Skeletal muscle cell (primary cell): Measurements from ENCODE around the gene ESPNL.
"Not testable (repeated sequence)": the region's sequence is repeated elsewhere in the genome, so short reads cannot be mapped to it uniquely, and the experiment has no call there.

Experiments used
- DNase-seq: peaks from one replicate; pipeline ENCODE4 v3.0.0-alpha.2; 2010; ENCODE audit warnings: low read depth
- H3K4me3 ChIP-seq: 2 replicates; pipeline ENCODE4 v1.5.1; 2011; ENCODE audit warnings: low read depth, mild to moderate bottlenecking, control low read depth, low read length, moderate library complexity

Gene ESPNL

GRCh38 chr2:238108423-238109183 lies 8.5 kb downstream of the ESPNL start:
- DNase-seq, result no peak
- H3K4me3 ChIP-seq, result no peak overlapping the region

- H3K4me3 ChIP-seq, result no peak overlapping the region
- DNase-seq, result no peak
These were observed 13.5 kb downstream of the ESPNL start for GRCh38 chr2:238113611-238114010.

- no peak for DNase-seq
- H3K4me3 ChIP-seq, result no peak overlapping the region
These were observed 14.2 kb downstream of the ESPNL start for GRCh38 chr2:238114331-238114841.

GRCh38 chr2:238114851-238115660 lies 14.9 kb downstream of the ESPNL start:
- DNase-seq, result no peak
- H3K4me3 ChIP-seq, result no peak overlapping the region

- not testable (repeated sequence) for DNase-seq, H3K4me3 ChIP-seq
These were observed 15.6 kb downstream of the ESPNL start for GRCh38 chr2:238115709-238116108.

GRCh38 chr2:238116298-238117198 lies 16.4 kb downstream of the ESPNL start:
- H3K4me3 ChIP-seq, result no peak overlapping the region
- no peak for DNase-seq

GRCh38 chr2:238117199-238118154 lies 17.3 kb downstream of the ESPNL start:
- no peak for DNase-seq
- no peak overlapping the region for H3K4me3 ChIP-seq

GRCh38 chr2:238119756-238120462 lies 19.8 kb downstream of the ESPNL start:
- H3K4me3 ChIP-seq, result no peak overlapping the region
- DNase-seq, result no peak

GRCh38 chr2:238120463-238121298 lies 20.5 kb downstream of the ESPNL start:
- DNase-seq, result peak; percentile 5

GRCh38 chr2:238121511-238122286 lies 21.6 kb downstream of the ESPNL start:
- no peak for DNase-seq

More at GRCh38 chr2:238120463-238121298, 20.5 kb downstream of the ESPNL start:
- no peak overlapping the region for H3K4me3 ChIP-seq

GRCh38 chr2:238122287-238123217 lies 22.4 kb downstream of the ESPNL start:
- DNase-seq, result no peak
- no peak overlapping the region for H3K4me3 ChIP-seq

More at GRCh38 chr2:238121511-238122286, 21.6 kb downstream of the ESPNL start:
- no peak overlapping the region for H3K4me3 ChIP-seq

- no peak overlapping the region for H3K4me3 ChIP-seq
- DNase-seq, result no peak
These were observed 23.3 kb downstream of the ESPNL start for GRCh38 chr2:238123218-238123971.

- no peak overlapping the region for H3K4me3 ChIP-seq
- DNase-seq, result no peak
These were observed 23.9 kb downstream of the ESPNL start for GRCh38 chr2:238123991-238124470.

- DNase-seq, result no peak
- H3K4me3 ChIP-seq, result no peak overlapping the region
These were observed 24.5 kb downstream of the ESPNL start for GRCh38 chr2:238124488-238125126.
